ENCODE data around the gene GEMIN7.

The GEMIN7 gene

DNA sequence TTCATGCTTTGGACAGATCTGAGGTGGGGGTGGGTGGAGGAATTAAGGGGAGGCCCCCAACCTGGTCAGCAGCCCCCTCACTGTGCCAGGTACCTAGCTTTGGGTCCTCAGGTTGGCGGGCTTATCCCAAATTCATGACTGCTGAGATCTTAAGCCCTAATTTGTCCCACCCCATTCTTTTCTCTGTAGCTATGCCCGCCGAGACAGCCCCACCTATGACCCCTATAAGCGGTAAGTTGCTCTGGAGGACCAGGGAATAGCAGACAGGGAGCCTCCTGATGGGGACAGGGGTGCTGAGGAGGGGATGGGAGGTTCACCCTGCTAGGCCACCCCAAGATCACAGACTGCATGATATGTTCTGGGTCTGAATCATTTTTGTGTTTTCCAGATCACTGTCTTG, 17.1 kb upstream of the GEMIN7 start:
- DNase-seq (ENCODE audit: low spot score) = no peak

DNA sequence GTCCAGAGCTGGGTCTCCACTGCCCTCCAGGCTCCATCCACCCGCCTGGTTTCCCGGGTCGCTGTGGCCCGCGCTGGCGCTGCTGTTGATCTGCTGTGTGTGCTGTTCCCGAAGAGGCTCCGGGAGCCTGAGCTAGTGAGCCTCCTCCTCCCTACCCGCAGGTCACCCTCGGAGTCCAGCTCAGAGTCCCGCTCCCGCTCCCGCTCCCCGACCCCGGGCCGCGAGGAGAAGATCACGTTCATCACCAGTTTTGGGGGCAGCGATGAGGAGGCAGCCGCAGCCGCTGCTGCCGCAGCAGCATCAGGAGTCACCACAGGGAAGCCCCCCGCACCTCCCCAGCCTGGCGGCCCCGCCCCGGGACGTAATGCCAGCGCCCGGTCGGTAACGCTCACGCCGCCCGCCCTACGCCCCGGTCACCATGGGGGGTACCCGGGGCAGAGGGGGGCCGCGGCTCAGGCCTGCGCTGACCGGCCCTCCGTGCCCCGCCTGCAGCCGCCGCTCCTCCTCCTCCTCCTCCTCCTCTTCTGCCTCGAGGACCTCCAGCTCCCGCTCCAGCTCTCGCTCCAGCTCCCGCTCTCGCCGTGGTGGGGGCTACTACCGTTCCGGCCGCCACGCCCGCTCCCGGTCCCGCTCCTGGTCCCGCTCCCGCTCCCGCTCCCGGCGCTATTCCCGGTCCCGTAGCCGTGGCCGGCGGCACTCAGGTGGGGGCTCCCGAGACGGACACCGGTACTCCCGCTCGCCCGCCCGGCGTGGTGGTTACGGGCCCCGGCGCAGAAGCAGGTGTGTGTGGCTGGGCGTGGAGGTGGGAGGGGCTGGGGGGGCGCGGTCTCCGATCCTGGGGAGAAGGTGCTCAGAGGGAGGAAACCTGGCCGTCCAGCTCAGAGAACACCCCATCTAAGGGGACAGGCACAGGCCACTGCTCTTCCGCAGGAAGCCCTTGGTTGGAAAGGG, 14.9 kb upstream of the GEMIN7 start:
- no peak for DNase-seq (ENCODE audit: low spot score)

DNA sequence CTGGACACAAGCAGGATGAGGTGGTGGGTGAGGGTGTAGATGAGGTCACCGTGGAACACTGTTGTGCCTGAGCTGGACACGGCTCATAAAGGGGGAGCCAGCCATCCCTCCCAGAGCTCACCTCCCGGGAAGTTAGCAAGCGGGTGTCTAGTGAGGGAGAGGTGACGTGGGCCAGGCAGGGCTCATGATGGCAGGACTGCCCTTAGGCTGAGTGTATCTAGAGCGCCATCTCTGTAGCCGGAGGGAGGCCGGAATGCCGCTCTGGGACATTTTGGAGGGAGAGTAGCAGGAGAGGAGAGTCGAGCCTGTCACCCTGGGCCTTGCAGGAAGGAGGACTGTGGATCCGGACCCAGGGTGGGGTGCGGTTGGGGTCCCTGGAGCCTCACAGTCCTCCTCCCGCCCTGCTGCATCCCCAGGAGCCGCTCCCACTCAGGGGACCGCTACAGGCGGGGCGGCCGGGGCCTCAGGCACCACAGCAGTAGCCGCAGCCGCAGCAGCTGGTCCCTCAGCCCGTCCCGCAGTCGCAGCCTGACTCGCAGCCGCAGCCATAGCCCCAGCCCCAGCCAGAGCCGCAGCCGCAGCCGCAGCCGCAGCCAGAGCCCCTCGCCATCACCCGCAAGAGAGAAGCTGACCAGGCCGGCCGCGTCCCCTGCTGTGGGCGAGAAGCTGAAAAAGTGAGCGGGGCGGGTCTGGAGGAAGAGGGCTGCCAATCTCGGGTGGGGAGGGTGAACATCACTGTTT, 12.0 kb upstream of the GEMIN7 start:
- DNase-seq (ENCODE audit: low spot score) = no peak

DNA sequence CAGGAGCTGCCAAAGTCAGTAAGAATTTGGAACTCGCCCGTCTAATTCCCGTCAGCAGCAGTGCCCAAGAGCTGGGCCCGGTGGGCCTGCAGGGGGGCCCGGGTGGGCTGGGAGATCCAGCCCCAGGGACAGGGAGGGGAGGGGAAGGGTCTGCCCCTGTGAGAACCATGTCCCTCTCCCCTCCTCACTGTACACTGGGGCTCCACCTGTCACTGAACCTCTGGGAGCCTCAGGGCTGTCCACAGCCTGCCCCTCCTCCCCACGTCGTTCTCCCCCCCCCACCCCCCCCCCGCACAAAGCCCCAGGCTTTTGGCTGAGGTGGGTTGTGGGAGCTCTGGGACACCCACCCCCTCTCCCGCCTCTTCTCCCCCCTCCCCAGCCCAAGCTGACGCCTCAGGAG, 11.0 kb upstream of the GEMIN7 start:
- DNase-seq (ENCODE audit: low spot score) = no peak

DNA sequence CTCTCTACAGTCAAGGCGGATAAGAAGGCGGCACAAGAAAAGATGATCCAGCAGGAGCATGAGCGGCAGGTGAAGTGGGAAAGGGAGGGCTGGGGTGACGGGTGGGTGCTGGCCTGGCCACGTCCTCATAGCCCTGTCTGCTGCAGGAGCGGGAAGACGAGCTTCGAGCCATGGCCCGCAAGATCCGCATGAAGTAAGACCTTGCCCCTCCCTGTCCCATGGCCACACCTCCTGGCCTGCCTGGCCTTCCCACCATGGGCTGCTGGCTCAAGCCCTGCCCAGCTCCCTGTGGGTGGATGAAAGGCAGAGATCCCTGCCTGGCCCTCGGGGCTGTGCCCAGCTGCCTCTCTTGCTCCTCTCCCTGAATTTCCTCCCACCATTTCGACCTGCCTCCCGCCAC, 10.0 kb upstream of the GEMIN7 start:
- DNase-seq (ENCODE audit: low spot score) = no peak

DNA sequence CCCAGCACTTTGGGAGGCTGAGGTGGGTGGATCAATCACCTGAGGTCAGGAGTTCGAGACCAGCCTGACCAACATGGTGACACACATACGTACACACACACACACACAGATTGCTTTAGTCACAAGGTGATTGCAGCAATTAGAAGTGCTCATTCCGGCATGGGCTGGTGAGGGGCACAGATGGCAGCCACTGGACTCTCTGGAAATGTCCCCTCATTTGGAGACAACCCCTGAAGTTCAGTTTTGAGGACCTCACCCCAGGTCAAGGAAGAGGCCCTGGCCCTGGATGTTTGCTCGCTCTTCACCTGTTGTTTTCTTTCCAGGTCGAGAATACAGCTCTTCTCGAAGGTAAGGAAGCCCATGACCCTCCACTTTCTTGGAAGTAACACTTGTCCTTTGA, 8.8 kb upstream of the GEMIN7 start:
- no peak for DNase-seq (ENCODE audit: low spot score)

DNA sequence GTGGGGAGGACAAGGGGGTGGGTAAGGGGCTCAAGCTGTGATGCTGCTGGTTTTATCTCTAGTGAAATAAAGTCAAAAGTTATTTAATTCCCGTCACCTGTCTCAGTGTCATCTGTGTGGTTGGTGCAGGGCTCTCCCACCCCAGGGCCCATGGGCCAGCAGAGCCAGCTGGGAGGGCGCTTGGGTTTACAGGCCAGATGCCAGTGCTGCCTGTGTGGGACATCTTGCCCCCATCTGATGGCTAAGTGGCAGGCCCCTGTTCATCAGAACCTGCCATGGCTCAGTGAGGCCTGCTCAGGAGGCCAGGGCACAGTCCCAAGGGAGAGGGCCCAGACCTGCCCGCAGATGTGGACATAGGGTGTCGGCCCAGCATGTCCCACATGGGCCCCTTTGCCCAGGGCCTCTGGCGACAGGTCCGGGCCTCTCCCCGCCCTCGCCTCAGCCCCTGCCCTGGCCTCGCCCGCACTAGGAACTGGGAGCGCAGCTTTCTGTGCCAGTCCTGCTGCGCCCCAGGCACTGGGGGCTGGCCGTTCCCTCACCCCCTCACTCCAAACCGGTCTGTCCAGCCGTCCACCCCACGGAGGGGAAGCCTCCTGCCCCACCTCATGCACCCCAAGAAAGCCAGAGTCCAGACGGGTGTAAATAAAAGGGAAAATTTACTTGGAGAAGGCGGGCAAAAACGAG, 8.1 kb upstream of the GEMIN7 start:
- DNase-seq (ENCODE audit: low spot score) = no peak

DNA sequence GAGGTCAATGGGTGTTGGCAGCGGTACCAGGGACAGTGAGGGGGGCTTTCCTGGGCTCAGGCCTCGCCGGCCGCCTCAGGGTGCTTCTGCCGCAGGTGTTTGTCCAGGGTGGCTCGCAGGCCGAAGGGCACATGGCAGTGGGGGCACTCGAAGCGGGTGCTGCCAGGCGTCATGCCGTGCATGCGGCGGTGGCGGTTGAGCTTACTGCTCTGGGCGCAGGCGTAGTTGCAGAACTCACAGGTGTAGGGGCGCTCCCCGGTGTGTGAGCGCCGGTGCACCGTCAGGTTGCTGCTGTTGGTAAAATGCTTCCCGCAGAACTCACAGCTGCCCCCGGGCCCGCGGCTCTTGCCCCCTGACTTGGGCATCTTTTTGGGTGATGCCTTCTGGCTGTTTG, 7.5 kb upstream of the GEMIN7 start:
- no peak for DNase-seq (ENCODE audit: low spot score)

DNA sequence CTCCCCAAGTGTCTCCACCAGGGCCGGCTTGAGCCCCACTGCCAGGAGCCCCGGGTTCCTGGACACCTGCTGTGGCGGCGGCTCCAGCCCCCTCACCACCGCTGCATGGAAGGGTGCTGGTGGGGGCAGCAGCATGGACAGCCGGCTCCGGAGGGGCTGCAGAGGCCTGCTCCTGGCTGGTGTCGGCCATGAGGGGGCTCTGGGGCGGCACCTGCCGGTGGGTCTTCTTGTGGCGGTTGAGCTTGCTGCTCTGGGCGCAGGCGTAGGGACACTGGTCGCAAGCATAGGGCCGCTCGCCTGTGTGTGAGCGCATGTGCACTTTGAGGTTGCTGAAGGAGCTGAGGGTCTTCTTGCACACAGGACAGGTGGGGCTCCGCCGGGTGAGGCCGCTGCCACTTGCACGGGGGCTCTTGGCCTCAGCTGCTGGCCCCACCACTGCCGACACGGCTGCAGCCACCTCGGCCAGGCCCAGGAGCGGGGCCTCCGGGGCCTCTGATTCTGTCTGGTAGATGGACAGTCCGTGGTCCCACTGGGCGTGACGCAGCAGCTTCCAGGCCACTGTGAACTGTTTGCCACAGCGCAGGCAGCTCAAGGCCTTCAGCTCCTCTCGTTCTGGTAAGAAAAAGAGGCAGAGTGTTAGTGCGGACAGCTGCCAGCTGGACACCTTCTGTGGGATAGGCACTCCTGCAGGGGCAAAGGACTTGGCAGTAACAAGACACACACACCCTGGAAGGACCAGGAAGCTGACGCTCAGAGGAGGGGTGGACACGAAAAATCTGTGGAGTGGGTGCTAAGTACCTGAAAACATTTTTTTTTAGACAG, 6.9 kb upstream of the GEMIN7 start:
- no peak for DNase-seq (ENCODE audit: low spot score)

DNA sequence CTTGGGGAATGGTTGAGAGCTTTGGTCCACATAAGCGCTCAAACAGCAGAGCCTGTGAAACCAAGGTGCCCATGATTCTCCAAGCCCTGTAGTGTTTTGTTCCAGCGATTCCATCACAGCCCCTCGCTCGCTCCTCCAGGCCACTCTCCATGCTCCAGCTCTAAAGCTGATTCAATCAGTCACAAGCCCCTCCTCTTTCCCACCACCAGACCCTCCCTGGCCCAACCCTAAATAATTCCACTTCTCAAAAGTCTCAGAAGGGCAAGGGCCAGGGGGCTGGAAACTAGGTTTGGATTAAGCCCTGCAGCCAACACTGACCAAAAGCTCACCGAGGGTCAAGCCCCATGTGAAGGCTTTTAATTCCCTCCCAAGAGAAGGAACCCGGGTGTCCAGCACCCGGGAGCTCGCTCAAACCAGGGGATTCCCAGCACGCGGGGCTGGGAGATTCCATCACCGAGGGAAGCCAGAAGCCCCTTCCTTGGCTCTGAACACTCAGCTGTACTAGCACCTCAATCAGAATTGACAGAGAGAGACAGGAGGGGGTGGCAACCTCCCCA, 4.2 kb upstream of the GEMIN7 start:
- no peak for DNase-seq (ENCODE audit: low spot score)

DNA sequence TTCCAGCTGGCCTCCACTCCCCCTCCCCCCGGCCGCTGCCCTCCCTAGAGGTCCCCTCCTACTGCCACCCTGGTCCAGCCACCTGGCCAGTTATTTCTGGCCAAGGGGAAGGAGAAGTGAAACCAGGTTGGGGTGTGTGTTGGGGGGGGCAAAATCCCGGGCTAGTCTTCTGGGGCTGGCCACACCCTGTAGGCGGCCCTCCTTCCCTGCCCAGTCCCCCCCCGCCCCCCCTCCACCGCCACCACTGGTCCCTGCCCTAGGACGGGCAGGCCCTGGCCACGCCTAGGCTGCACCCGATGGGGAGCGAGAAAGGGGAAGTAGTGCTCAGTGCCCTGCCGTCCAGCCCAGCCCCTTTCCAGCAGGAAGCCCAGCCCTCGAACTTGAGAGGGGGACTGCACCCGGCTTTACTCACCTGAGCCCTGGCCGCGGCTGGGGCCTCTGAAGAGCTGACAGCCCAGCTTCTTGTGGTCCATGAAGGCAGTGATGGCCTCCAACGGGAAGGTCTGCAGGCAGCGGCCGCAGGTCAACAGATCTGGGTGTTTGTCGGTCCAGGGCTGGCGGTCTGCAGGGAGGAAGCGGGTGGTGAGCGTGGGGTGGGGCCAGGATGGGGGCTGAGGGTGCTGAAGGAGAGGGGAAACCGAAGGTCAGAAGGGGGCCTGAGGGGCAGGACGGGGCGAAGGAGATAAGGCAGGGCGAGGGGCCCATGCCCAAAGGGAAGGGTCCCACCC, 3.6 kb upstream of the GEMIN7 start:
- no peak for DNase-seq (ENCODE audit: low spot score)

DNA sequence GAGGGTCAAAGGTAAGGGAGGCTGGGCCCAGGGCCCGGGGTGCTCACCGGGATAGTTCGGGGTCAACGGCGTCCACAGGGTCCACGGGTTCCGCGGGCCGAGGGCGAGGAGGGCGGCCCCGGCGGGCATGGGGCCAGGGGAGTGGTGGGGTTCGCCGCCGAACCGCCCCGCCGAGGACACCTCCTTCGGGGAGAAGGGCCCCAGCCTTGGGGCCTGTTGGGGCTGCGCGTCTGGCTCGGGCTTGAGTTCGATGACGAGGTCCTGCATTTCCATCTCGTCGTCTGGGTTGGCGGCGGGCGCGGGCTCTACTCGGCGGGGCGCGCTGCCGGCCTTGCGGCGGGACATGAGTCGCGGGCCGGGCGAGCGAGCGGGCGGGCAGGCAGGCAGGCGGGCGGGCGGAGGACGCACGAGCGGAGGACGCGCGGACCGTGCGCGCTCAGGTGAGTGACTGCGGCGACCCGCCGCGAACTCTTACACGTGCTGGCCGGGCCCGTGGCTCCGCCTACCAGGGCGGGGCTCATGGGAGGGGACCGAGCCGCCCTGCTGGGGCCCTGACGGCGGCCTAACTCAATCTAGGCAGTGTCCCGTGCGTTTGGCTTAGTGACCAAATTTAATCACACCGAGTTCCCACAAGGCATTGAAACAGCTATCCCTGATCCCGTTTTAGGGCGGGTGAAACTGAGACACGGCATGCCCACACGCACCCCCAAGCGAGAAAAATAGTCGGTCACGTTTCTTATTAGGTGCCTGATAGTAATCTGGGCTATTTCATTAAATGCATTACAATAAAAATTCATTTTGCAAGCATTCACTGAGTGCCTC, 2.8 kb upstream of the GEMIN7 start, which contains the start of gene ZNF296:
TSS of gene ZNF296 (minus strand) at position 450 of the 822 bp plus-strand sequence. CDS start at position 345, 105 bp downstream.
- no peak for DNase-seq (ENCODE audit: low spot score)

DNA sequence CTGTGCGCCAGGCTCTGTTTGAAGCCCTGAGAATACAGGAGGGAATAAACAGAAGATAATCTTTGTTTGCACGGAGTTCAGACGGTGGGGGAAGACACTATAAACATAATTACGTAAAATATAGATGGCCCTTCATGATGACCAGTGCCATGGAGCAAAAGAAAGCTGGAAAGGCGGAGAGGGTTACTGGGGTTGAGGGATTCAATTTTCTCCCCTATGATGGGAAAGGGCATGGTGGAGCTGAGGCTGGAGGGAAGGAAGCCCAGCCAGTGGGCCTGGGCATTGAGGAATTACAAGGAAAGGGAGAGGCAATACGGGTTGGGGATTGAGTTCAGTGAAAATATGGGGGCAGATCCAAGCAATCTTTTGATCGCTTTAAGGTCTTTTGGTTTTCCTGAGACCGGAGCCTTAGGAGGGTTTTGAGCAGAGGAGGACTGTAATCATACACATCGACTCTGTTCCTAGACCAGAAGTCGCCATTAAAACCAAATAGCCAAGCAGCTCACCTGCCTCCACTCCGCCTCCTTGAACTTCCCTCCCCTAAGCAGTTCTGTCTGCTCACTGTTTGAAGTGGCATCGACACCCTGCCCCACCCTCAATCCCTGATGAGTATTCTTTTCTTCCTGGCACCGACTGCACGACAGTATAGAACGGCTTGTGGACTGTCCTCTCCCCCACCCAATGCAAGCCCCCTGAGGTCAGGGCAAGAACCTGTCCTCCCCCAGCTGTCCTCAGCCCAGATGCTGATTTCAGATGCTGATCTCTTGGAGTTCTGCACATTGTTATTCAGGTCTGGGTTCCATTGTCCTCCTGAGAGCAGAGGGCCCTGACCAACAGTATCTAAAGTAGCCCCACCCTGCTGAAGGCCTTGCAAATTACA, 2.0 kb upstream of the GEMIN7 start:
- DNase-seq (ENCODE audit: low spot score) = no peak

DNA sequence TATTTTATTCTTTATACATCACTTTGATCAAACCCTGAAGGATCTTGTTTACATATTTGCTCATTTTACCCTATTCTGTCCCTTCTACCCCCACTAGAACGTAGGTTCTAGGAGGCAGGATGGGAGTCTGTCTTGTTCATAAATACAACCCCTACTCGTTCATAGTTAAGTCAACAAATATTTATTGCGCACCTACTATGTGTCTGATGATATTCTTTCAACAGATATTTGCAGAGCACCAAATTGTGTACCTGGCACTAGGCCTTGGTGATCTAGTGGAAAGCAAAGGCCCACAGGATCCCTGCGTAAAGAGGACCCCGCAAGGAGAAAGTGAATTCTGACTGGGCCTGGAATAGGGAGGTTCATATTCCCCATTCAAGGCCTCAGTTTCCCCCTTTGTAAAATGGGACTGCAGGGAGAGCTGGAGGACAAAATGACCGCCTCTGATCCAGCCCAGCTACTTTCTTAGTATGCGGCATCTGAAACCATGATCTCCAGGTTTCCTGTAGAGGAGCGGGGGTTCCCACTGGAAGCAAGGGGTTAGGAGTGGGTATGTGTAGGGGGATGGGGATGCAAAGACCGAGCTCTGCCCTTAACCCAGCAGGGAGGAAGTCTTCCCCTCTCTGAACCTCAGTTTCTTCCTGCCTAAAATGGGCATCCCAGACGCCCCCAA, 534 bp upstream of the GEMIN7 start:
- no peak for DNase-seq (ENCODE audit: low spot score)

DNA sequence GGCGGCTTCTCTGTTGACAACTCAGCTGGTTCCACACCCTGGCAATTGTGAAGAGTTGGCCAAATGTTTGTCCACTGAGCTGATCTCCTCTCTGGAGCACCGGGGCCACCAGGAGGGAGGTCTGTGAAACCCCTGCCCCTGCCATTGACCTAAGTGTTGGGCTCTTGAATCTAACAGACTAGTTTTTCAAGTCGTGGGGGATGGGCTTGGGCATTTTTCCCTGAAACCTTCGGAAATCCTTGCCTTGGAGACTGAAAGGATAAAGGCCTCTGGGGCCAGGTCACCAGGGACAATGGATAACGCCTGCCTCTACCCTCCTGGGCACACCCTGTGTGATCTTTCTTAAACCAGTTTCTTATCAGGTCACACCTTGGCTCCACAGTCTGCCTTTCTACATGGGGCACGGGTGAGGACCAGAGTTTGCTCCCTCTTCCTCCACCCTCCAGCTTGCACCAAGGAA, 881 bp downstream of the GEMIN7 start:
- no peak for DNase-seq (ENCODE audit: low spot score)

DNA sequence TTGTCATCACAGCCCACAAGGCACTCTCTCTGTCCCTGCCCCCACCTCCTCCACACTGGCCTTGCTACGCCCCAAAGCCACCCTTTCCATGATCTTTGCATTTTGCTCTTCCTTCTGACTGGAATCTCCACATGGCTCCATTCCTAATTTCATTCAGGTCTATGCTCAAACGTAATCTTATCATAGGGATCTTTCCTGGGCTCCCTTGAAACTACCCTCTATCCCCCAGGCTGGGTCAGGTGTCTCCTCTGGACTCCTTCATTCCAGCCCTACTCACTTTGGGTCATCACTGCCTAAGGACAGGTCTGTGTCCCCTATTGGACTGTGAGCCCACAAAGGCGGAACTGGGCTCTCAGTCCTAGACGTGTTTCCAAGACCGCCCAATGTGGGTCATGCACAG, 3.1 kb downstream of the GEMIN7 start:
- DNase-seq (ENCODE audit: low spot score) = no peak

DNA sequence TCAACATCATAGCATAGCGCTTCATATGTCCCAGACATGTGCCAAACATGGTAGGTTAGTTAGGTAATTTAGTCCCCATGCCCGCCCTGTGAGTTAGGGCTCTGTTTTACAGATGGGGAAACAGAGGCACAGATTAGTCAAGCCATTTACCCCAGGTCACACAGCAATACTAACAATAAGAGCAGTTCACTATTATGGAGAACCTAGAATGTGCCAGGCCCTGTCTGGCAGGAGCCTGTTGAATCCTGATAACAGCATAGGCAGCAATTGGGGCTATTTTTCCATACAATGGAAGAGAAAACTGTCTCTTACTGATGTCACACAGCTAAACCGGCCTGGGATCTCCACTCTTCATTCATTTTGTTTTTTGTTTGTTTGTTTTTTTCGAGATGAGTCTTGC, 7.4 kb downstream of the GEMIN7 start:
- no peak for DNase-seq (ENCODE audit: low spot score)

DNA sequence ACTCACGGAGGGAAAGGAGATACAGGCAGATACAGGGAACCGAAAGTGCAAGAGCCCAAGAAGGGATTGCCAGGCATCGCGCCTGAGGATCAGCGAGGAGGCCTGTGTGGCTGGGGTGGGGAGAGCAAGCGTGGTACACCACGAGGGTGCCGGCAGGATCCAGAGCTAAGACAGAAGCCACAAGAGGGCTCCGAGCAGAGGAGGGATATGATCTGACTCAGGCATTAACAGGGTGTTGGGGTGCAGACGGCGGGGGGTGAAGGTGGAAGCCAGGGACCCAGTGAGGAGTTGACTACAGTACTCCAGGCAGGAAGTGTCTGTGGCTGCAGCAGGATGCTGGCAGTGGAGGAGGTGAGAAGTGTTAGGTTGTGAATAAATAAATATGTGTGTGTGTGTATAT, 8.5 kb downstream of the GEMIN7 start:
- no peak for DNase-seq (ENCODE audit: low spot score)

Measured in left forelimb (tissue), 1 donor.